ENCODE measurements around the gene AK4.
"Not testable (repeated sequence)": the region's sequence is repeated elsewhere in the genome, so short reads cannot be mapped to it uniquely, and the experiment has no call there.

Gene AK4

GRCh38 chr1:65214340-65215027 is 66.5 kb downstream of the AK4 start:
- DNase-seq (ENCODE audit: low spot score): no peak

GRCh38 chr1:65216989-65217388 is 69.0 kb downstream of the AK4 start:
- DNase-seq (ENCODE audit: low spot score): no peak

- DNase-seq (ENCODE audit: low spot score): no peak
Measured at GRCh38 chr1:65221638-65222339, 73.8 kb downstream of the AK4 start.

- DNase-seq (ENCODE audit: low spot score): no peak
Measured at GRCh38 chr1:65222340-65222940, 74.4 kb downstream of the AK4 start.

GRCh38 chr1:65224681-65225091 is 76.7 kb downstream of the AK4 start:
- DNase-seq (ENCODE audit: low spot score): no peak

GRCh38 chr1:65225179-65225578 is 77.2 kb downstream of the AK4 start:
- DNase-seq (ENCODE audit: low spot score): no peak

GRCh38 chr1:65229201-65229600 is 81.2 kb downstream of the AK4 start:
- no peak for DNase-seq (ENCODE audit: low spot score)

- DNase-seq (ENCODE audit: low spot score): no peak
Measured at GRCh38 chr1:65229754-65230339, 81.8 kb downstream of the AK4 start.

GRCh38 chr1:65230731-65231481 is 82.9 kb downstream of the AK4 start:
- no peak for DNase-seq (ENCODE audit: low spot score)

- DNase-seq (ENCODE audit: low spot score): no peak
Measured at GRCh38 chr1:65231718-65232330, 83.8 kb downstream of the AK4 start.

GRCh38 chr1:65232461-65232990 is 84.5 kb downstream of the AK4 start:
- DNase-seq (ENCODE audit: low spot score): no peak

- no peak for DNase-seq (ENCODE audit: low spot score)
Measured at GRCh38 chr1:65233782-65234181, 85.8 kb downstream of the AK4 start.

GRCh38 chr1:65235867-65236805 is 88.1 kb downstream of the AK4 start:
- DNase-seq (ENCODE audit: low spot score): peak; percentile 48

- DNase-seq (ENCODE audit: low spot score): not testable (repeated sequence)
Measured at GRCh38 chr1:65237088-65237487, 89.1 kb downstream of the AK4 start.

GRCh38 chr1:65237503-65237902 is 89.5 kb downstream of the AK4 start:
- no peak for DNase-seq (ENCODE audit: low spot score)

- DNase-seq (ENCODE audit: low spot score): no peak
Measured at GRCh38 chr1:65238010-65238409, 90.0 kb downstream of the AK4 start.

GRCh38 chr1:65243491-65243890 is 95.5 kb downstream of the AK4 start:
- no peak for DNase-seq (ENCODE audit: low spot score)

- DNase-seq (ENCODE audit: low spot score): no peak
Measured at GRCh38 chr1:65245295-65245694, 97.3 kb downstream of the AK4 start.

- no peak for DNase-seq (ENCODE audit: low spot score)
Measured at GRCh38 chr1:65247419-65248359, 99.7 kb downstream of the AK4 start.
